ENCODE data around the gene NBPF1. TPM values are rescaled to one million over a fixed set of nuclear protein-coding genes. Genes with fewer than 3 reads are reported as not detected.
"Not testable (repeated sequence)": the region's sequence is repeated elsewhere in the genome, so short reads cannot be mapped to it uniquely, and the experiment has no call there.

Gene NBPF1
- total and polyA plus RNA-seq, 9 of the 15 experiments (the other 6 are each of a cell fraction or from before 2014, with no cell fraction given): 5.2 to 42.6 (median 24.1) TPM

DNA sequence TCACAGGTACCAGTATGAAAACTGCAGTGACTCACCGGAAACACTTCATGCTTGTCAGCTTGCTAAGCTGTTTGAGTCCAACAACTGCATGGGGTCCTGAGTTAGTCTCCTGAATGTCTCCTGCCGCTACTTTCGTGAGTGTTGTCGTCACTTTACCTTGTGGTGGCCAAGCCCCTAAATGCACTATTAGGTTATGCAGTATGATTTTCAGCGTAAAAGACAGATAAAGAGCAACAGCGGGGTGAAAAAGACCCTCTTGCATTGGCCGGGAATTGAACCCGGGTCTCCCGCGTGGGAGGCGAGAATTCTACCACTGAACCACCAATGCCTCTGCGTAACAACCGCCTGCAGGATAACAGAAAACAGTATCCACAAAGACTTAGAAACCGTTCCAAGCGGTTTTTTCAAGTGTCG is 67.7 kb downstream of the NBPF1 start (continued):
- TF ChIP-seq, protein P1, sequence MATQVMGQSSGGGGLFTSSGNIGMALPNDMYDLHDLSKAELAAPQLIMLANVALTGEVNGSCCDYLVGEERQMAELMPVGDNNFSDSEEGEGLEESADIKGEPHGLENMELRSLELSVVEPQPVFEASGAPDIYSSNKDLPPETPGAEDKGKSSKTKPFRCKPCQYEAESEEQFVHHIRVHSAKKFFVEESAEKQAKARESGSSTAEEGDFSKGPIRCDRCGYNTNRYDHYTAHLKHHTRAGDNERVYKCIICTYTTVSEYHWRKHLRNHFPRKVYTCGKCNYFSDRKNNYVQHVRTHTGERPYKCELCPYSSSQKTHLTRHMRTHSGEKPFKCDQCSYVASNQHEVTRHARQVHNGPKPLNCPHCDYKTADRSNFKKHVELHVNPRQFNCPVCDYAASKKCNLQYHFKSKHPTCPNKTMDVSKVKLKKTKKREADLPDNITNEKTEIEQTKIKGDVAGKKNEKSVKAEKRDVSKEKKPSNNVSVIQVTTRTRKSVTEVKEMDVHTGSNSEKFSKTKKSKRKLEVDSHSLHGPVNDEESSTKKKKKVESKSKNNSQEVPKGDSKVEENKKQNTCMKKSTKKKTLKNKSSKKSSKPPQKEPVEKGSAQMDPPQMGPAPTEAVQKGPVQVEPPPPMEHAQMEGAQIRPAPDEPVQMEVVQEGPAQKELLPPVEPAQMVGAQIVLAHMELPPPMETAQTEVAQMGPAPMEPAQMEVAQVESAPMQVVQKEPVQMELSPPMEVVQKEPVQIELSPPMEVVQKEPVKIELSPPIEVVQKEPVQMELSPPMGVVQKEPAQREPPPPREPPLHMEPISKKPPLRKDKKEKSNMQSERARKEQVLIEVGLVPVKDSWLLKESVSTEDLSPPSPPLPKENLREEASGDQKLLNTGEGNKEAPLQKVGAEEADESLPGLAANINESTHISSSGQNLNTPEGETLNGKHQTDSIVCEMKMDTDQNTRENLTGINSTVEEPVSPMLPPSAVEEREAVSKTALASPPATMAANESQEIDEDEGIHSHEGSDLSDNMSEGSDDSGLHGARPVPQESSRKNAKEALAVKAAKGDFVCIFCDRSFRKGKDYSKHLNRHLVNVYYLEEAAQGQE (IDR thresholded peaks at IDR 0.05; ENCODE audit: borderline replicate concordance): 0 out of 2 replicates have a peak, but pooled peaks have one; percentile 8
- TF ChIP-seq, protein P1 (CRISPR knock-in tag; IDR thresholded peaks at IDR 0.05; ENCODE audit: low read depth): not testable (repeated sequence)
- TF ChIP-seq, protein P2, sequence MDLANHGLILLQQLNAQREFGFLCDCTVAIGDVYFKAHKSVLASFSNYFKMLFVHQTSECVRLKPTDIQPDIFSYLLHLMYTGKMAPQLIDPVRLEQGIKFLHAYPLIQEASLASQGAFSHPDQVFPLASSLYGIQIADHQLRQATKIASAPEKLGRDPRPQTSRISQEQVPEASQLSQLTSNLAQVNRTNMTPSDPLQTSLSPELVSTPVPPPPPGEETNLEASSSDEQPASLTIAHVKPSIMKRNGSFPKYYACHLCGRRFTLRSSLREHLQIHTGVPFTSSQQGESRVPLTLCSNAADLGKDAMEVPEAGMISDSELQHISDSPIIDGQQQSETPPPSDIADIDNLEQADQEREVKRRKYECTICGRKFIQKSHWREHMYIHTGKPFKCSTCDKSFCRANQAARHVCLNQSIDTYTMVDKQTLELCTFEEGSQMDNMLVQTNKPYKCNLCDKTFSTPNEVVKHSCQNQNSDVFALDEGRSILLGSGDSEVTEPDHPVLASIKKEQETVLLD (IDR thresholded peaks at IDR 0.05): peak; percentile 66; the same call in 1 of the 2 replicates
- TF ChIP-seq, protein P3, sequence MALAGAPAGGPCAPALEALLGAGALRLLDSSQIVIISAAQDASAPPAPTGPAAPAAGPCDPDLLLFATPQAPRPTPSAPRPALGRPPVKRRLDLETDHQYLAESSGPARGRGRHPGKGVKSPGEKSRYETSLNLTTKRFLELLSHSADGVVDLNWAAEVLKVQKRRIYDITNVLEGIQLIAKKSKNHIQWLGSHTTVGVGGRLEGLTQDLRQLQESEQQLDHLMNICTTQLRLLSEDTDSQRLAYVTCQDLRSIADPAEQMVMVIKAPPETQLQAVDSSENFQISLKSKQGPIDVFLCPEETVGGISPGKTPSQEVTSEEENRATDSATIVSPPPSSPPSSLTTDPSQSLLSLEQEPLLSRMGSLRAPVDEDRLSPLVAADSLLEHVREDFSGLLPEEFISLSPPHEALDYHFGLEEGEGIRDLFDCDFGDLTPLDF (CRISPR knock-in tag; IDR thresholded peaks at IDR 0.05): 0 out of 2 replicates have a peak, but pooled peaks have one; percentile 45
- TF ChIP-seq SOX6 (IDR thresholded peaks at IDR 0.05): peak; percentile 60; the same call in 1 of the 2 replicates
